Stimulated activated CD8-positive, alpha-beta memory T cell treated with anti-CD3 and anti-CD28 coated beads, Interleukin-15, amount 100 ng/mL, for 1 hour (primary cell): Measurements from ENCODE around the gene SEMA4D.
A peak's percentile ranks its signal among the peaks of the same experiment; 100 is the strongest.
"Not testable (repeated sequence)": the region's sequence is repeated elsewhere in the genome, so short reads cannot be mapped to it uniquely, and the experiment has no call there.

Experiments
- DNase-seq: peaks from one replicate; pipeline ENCODE4 v3.0.0-alpha.2; 2020; ENCODE audit warnings: low read depth

Gene SEMA4D

GRCh38 chr9:89352451-89352850 is 145.5 kb downstream of the SEMA4D start:
- DNase-seq: no peak

GRCh38 chr9:89351584-89352300 is 146.2 kb downstream of the SEMA4D start:
- DNase-seq: no peak

DNA sequence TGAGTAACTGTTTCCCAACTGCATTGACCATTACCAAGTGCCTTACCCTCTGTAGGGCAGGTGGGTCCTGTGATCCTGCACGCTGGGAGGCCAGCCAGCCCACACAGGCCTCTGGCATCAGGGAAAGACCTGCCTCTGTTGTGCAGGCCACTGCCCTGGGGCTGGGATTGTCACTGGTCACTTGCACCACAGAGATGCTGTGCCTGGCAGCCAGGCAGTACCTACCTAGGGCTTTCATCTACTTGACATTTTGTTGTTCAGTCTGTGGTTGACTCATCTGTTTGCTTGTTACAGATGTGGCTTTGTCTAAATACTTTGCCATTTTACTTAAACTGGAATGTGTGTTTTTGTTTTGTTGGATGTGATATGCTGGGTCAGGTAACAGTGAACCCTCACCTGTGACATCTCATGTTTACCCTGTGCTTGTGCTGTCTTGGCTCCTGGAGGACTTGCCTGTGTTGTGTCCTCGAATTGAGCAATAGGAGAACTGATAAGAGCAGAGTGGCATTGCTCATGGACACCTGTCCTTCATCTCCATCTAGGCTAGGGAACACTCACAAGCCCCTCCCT is 146.8 kb downstream of the SEMA4D start:
- DNase-seq: no peak

GRCh38 chr9:89349607-89350006 is 148.3 kb downstream of the SEMA4D start:
- no peak for DNase-seq

DNA sequence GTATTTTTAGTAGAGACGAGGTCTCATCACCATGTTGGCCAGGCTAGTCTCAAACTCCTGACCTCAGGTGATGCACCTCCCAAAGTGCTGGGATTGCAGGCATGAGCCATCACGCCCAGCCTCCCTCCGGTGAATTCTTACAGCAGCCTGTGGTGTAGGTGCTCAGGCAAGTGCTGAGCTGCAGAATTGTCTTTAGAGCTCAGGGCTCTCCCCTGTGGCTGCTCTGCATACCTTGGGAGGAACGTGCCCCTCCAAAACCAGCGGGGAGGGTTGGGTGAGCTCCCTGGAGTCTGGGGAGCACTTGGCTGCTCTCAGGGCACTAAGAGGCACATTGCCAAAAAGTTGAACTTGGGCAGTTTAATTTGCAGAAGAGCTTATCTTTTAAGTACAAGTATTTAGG is 150.3 kb downstream of the SEMA4D start:
- no peak for DNase-seq

- no peak for DNase-seq
Observed at GRCh38 chr9:89346696-89347095, 151.2 kb downstream of the SEMA4D start.

GRCh38 chr9:89345476-89345875 is 152.4 kb downstream of the SEMA4D start:
- no peak for DNase-seq

- not testable (repeated sequence) for DNase-seq
Observed at GRCh38 chr9:89343812-89344211, 154.1 kb downstream of the SEMA4D start.

DNA sequence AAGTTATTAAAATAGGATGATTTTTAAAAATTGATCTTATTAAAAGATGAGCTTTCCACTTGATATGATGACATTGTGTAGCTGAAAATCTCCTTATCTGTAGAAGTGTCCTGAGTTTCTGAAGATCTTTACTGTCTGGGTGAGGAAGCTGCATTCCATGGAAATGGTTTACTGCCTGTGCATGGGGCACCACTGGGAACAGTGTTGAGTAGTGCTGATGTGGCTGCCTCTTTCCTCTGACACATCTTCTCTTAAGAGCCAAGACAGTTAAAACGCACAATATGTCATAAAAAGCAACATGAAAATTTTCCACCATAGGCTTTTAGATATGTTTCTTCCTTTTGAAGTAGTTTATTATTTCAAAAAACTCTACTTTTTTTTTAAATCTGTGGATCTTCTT is 155.0 kb downstream of the SEMA4D start:
- DNase-seq: no peak

- DNase-seq: no peak
Observed at GRCh38 chr9:89342213-89342612, 155.7 kb downstream of the SEMA4D start.

GRCh38 chr9:89340332-89340731 is 157.6 kb downstream of the SEMA4D start:
- DNase-seq: no peak

- DNase-seq: no peak
Observed at GRCh38 chr9:89339807-89340206, 158.1 kb downstream of the SEMA4D start.

GRCh38 chr9:89330513-89330912 is 167.4 kb downstream of the SEMA4D start:
- DNase-seq: no peak

DNA sequence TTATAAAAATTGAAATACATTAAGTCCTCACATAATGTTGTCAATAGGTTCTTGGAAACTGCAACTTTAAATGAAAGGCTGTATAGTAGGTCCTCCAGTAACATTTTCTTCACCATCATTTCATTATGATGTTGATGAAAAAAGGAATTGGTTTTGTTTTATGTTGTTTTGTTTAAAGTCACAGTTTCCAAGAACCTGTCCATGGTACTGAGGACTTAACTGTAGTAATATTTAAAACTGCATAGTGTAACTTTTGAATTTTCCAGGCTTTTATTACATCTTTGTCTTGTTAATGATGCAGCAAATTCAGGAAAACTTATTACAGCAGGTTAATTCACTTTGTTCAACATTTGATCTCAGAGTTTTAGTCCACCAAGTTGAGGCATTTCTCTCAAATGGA is 168.0 kb downstream of the SEMA4D start:
- no peak for DNase-seq

GRCh38 chr9:89328064-89328463 is 169.8 kb downstream of the SEMA4D start:
- DNase-seq: no peak

GRCh38 chr9:89325733-89326132 is 172.2 kb downstream of the SEMA4D start:
- no peak for DNase-seq

- no peak for DNase-seq
Observed at GRCh38 chr9:89323390-89323789, 174.5 kb downstream of the SEMA4D start.

- no peak for DNase-seq
Observed at GRCh38 chr9:89319015-89319905, 178.7 kb downstream of the SEMA4D start.

DNA sequence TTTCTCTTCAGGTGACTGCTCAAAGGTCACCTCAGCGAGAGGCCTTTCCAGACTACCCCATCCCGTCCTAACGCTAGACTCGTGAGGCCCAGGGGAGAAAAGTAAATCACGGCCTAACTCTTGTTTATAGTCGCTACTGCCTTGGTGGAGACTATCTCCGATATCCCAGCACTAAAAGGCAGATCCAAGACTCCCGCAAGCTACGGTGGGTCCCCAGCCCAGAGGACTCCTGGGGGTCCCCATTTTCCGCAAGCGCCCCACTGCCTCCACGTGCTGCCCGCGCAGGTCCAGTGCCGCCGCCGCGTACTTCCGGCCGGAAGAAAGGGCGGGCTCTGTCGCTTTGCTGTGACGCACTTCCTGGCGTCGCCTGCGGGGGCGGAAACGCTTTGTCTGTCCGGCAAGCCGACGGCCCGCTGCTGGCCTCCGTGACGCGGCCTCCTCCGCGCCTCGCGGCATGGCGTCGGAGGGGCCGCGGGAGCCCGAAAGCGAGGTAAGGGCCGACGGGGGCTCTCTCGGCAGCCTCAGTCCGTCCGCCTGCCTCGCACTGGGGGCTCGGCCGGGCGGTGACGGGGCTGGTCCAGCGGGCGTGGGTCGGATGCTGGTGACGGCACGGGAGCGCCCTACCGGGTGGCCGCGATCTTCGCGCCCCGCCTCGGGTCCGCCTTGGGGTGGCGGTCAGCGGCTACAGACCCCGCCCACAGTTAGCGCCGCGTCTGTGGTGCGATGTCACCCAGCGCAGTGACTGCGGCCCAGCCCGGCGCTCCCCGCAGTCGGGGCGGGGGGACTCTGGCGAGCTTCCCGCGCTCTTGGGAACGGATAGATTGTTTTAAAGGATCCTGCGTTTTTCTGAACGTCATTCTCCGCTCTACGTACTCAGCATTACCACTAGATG is 179.5 kb downstream of the SEMA4D start, which contains the start of gene SECISBP2:
Gene SECISBP2, plus strand, starts transcription at position 378 of the 892 bp plus-strand sequence. Its CDS starts 77 bp downstream, at position 455.
- peak; percentile 85 for DNase-seq

GRCh38 chr9:89317282-89317681 is 180.6 kb downstream of the SEMA4D start:
- no peak for DNase-seq

DNA sequence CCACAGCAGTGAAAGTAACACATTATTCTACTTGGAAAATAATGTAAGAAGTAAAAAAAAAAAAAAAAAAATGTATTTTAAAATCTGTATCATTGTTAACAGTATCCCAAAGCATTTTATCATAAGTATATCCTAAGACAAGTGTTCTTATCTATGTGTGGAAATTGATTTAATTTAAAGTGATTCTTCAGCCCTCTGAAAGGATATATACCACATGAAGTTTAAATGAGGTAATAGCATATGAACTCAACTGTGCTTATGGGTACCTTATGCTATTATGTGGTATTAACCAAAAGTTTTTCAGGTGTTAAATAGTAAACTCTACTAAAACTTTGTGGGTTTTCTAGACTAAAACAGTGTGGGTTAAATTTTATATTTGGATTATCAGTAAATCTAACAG is 182.4 kb downstream of the SEMA4D start:
- DNase-seq: no peak

- no peak for DNase-seq
Observed at GRCh38 chr9:89314955-89315354, 183.0 kb downstream of the SEMA4D start.
